Calu3 (cell line): ENCODE results near the gene CPA1. TPM values are rescaled to one million over a fixed set of nuclear protein-coding genes. Genes with fewer than 3 reads are reported as not detected.

ENCODE experiments used
- BruUV-seq: library from RNA; stranded (reverse); fragments of 400-500 nt; replicated peaks from 2 replicates; lab custom pipeline; 2021; lab: Mats Ljungman, UMichigan
- CTCF ChIA-PET: fragments of 300-600 bp; sonication (Branson Sonifier 250); formaldehyde crosslinking; loops from one replicate; lab custom pipeline; 2022; ENCODE audit warnings: antibody characterized with exemption; lab: Charles Lee
- DNase-seq: peaks from one replicate; pipeline ENCODE4 v3.0.0; 2022
- H3K27ac Mint-ChIP-seq: one replicate; pipeline ENCODE4 v1.8.0; 2022; ENCODE audit warnings: mixed read lengths; ENCODE audit not compliant: unreplicated experiment
- H3K27me3 Mint-ChIP-seq: one replicate; pipeline ENCODE4 v1.8.0; 2022; ENCODE audit warnings: mixed read lengths; ENCODE audit not compliant: unreplicated experiment
- H3K36me3 Mint-ChIP-seq: one replicate; pipeline ENCODE4 v1.8.0; 2022; ENCODE audit warnings: mild to moderate bottlenecking, moderate library complexity, mixed read lengths; ENCODE audit not compliant: insufficient read depth, unreplicated experiment
- H3K4me1 Mint-ChIP-seq: one replicate; pipeline ENCODE4 v1.8.0; 2022; ENCODE audit warnings: mild to moderate bottlenecking, low read depth, mixed read lengths; ENCODE audit not compliant: unreplicated experiment
- H3K4me3 Mint-ChIP-seq: one replicate; pipeline ENCODE4 v1.8.0; 2022; ENCODE audit warnings: mild to moderate bottlenecking, low read depth, moderate library complexity, mixed read lengths; ENCODE audit not compliant: unreplicated experiment
- H3K9me3 Mint-ChIP-seq: one replicate; pipeline ENCODE4 v1.8.0; 2022; ENCODE audit warnings: low read depth, mixed read lengths; ENCODE audit not compliant: unreplicated experiment
- CTCF ChIP-seq: fragments of 200-600 bp; IDR thresholded peaks from one replicate; pipeline ENCODE4 v1.8.0; 2022; ENCODE audit warnings: antibody characterized with exemption; ENCODE audit not compliant: unreplicated experiment
- intact Hi-C: fragments of 100-400 bp; cut with micrococcal nuclease; formaldehyde crosslinking; loops from one replicate; pipeline ENCODE4 v1.10.0; 2022; ENCODE audit not compliant: unreplicated experiment
- total RNA-seq: library from RNA; stranded (reverse); gene quantifications from 2 replicates; pipeline ENCODE4 v1.2.3, GENCODE V29; 2022

Gene CPA1
- total RNA-seq, 1 experiment from 2014 or later, result not detected

DNA sequence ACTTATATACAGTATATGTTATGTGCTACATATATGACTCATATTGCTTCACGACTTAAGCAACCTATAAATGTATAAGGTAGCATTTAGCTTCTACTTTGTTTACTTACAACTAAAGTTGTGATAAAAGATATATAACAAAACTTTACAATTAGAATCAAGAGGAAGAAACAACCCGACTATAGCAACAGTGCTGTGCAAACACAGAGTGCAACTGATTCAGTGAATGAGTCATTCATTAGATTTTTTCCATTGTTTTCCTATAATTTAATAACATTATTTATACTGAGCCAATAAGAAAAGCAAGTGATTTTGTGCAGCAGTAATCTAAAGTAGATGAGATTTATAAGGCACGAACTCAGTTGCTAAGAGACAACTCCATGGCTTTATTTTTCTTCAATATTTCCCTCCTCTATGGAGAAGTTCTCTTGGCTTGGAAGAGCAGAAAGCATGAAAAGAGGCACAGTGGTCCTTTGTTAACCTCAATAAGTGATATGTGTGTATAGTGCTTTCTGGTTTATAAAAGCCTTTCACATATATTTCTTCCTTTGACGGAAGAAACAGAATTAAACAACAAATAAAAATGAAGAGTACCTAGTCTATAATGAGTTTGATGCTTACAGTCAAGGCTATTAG, 40.8 kb downstream of the CPA1 start:
- CTCF ChIA-PET, result no interaction called here
- H3K9me3 Mint-ChIP-seq, result no peaks in the 10 kb centered on the region
- H3K4me3 Mint-ChIP-seq, result no peak overlapping the region
- TF ChIP-seq CTCF, result no peak
- H3K27me3 Mint-ChIP-seq, result no peaks in the 10 kb centered on the region
- peaks cover 7% of the 10 kb centered on the region for H3K4me1 Mint-ChIP-seq
- no TSS peak for BruUV-seq
- intact Hi-C loops, result no loop called here
- no peak overlapping the region for H3K27ac Mint-ChIP-seq
- no peak for DNase-seq
- no peaks in the 10 kb centered on the region for H3K36me3 Mint-ChIP-seq

GRCh38 chr7:130421684-130422083, 41.4 kb downstream of the CPA1 start:
- H3K4me1 Mint-ChIP-seq, result peaks cover 7% of the 10 kb centered on the region
- H3K9me3 Mint-ChIP-seq, result no peaks in the 10 kb centered on the region
- no peaks in the 10 kb centered on the region for H3K36me3 Mint-ChIP-seq
- H3K27ac Mint-ChIP-seq, result no peak overlapping the region
- BruUV-seq, result no TSS peak
- TF ChIP-seq CTCF, result no peak
- CTCF ChIA-PET, result no interaction called here
- intact Hi-C loops, result no loop called here
- DNase-seq, result no peak
- H3K4me3 Mint-ChIP-seq, result no peak overlapping the region
- H3K27me3 Mint-ChIP-seq, result no peaks in the 10 kb centered on the region

DNA sequence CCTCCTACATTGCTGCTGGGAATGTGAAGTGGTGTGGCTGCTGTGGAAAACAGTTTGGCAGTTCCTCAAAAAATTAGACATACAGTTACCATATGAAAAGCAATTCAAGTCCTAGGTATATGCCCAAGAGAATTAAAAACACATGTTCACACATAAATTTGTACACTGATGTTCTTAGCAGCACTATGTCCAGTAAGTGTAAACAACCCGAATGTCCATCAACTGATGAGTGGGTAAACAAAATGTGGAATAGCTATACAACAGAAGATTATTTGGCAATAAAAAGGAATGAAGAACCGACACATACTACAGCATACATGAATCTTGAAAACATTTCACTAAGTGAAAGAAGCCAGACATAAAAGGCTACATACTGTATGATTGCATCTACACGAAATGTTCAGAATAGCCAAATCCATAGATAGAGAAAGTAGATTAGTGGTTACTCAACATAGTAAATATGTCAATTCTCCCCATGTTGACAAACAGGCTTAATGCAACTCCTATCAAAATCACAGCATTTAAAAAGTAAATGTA, 43.3 kb downstream of the CPA1 start:
- no peaks in the 10 kb centered on the region for H3K9me3 Mint-ChIP-seq
- intact Hi-C loops, result no loop called here
- no TSS peak for BruUV-seq
- no peak overlapping the region for H3K4me3 Mint-ChIP-seq
- no peak overlapping the region for H3K27ac Mint-ChIP-seq
- no peaks in the 10 kb centered on the region for H3K27me3 Mint-ChIP-seq
- no peak for TF ChIP-seq CTCF
- H3K36me3 Mint-ChIP-seq, result no peaks in the 10 kb centered on the region
- H3K4me1 Mint-ChIP-seq, result peaks cover 7% of the 10 kb centered on the region
- no peak for DNase-seq
- CTCF ChIA-PET, result no interaction called here

DNA sequence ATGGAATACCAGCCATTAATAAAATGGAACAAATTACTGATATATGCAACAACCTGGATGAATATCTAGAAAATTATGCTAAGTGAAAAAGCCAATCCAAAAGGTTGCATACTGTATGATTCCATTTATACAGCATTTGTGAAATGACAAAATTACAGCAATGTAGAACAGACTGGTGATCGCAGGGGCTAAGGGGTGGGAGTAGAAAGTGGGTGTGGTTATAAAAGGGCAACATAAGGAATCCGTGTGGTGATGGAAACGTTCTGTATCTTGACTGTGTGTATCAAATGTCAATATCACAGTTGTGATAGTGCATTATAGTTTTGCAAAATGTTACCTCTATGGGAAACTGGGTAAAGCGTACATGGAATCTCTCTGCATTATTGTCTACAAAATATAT, 45.5 kb downstream of the CPA1 start:
- no peak for DNase-seq

More for the DNA sequence above, 45.5 kb downstream of the CPA1 start:
- CTCF ChIA-PET, result no interaction called here
- no peaks in the 10 kb centered on the region for H3K27me3 Mint-ChIP-seq
- TF ChIP-seq CTCF, result no peak
- intact Hi-C loops, result no loop called here
- no peak overlapping the region for H3K27ac Mint-ChIP-seq
- no peak overlapping the region for H3K4me3 Mint-ChIP-seq
- no peaks in the 10 kb centered on the region for H3K4me1 Mint-ChIP-seq
- H3K9me3 Mint-ChIP-seq, result no peaks in the 10 kb centered on the region
- no peaks in the 10 kb centered on the region for H3K36me3 Mint-ChIP-seq
- no TSS peak for BruUV-seq
